GM18861 (cell line): ENCODE results near the gene SFT2D3.

Experiments
- ATAC-seq: cut with Tn5 transposase; IDR thresholded peaks from one replicate; pipeline ENCODE4 v1.9.1; 2021; ENCODE audit not compliant: unreplicated experiment

The SFT2D3 gene

DNA sequence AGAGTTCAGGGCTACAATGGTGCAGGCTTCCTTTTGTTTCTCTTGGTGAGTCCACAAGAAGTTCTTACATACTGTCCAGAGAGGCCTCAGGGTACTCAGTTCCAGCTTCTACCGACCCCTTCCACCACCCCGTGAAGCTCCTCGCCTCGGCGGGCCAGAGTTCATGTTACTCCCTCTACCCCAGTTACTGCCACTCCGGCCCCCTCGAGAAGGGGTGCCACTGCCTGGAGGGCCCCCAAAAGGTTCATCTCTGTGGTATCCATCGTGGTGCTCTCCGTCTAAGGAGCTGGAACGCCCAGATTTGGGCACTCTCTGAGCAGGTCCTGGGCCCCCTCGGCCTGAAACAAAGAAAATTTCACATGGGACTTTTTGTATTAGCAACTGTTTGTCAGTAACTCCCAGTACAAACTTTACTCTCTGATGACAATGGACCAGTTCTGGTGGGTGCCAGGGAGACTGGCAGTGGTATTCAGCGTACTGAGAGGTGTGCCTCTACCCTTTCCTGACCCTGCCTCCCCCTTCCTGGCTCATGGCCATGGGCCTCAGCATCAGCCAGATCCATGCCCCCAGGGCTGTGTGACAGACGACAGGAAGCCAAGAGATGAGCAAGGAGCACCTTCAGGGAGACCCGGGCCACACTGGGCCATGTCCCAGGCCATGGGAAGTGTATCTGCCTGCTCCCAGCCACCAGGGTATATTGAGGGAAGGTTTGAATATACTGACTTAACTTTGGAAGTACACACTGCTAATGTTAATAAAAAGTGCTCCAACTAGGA lies 5.1 kb downstream of the SFT2D3 start:
- no peak for ATAC-seq

GRCh38 chr2:127707890-127708648 lies 6.8 kb downstream of the SFT2D3 start:
- no peak for ATAC-seq

GRCh38 chr2:127709336-127709735 lies 8.0 kb downstream of the SFT2D3 start:
- ATAC-seq: no peak

DNA sequence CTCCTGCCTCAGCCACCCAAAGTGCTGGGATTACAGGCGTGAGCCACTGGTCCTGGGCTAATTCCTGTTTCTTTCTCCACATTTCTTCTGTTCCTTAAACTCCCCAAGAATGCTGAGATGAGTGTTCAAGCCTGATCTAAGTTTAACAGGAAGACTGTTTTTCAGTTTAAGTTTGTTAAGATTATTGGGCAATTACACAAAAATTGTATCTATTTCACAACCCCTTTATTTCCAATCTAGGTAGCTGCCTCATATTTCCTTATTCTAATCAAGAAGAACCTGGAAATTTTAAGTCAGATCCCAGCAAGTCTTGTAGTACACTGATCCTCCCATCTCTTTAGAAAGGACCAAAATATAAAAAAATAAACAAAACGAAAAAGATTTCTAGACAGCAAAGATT lies 11.7 kb downstream of the SFT2D3 start:
- ATAC-seq: no peak

- no peak for ATAC-seq
These were observed 12.3 kb downstream of the SFT2D3 start for GRCh38 chr2:127713562-127713961.

DNA sequence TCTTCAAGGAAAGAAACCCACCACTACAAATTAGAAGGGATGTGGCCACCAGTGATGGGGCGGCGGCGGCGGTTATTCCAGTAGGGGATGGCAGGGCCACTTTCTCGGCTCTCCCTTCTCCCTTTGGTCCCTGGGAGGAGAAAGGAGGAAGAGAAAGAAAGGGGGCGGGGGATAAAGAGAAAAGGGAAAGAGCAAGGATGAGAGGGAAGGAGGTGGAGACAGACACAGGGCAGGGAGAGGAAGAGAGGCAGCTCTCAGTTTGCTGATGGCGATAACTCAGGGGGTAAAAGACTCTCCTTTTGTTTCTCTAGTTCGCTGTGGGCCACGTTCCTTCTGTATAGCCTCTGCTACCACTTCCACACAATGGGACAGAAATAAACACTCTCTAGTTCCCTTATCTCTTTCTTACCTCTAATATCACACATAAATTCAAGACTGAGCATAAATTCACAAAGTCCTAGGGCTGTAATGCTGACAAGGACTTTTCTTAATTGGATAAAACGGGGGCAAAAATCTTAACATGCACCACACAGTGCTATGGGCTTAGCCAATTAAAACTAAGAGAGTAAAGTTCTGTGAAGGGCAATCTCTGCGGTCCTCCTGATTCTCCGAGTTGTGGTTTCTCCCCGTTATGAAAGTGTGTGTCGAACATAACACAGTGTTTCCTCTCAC lies 14.6 kb downstream of the SFT2D3 start:
- no peak for ATAC-seq

GRCh38 chr2:127718271-127718670 lies 17.0 kb downstream of the SFT2D3 start:
- ATAC-seq: no peak

DNA sequence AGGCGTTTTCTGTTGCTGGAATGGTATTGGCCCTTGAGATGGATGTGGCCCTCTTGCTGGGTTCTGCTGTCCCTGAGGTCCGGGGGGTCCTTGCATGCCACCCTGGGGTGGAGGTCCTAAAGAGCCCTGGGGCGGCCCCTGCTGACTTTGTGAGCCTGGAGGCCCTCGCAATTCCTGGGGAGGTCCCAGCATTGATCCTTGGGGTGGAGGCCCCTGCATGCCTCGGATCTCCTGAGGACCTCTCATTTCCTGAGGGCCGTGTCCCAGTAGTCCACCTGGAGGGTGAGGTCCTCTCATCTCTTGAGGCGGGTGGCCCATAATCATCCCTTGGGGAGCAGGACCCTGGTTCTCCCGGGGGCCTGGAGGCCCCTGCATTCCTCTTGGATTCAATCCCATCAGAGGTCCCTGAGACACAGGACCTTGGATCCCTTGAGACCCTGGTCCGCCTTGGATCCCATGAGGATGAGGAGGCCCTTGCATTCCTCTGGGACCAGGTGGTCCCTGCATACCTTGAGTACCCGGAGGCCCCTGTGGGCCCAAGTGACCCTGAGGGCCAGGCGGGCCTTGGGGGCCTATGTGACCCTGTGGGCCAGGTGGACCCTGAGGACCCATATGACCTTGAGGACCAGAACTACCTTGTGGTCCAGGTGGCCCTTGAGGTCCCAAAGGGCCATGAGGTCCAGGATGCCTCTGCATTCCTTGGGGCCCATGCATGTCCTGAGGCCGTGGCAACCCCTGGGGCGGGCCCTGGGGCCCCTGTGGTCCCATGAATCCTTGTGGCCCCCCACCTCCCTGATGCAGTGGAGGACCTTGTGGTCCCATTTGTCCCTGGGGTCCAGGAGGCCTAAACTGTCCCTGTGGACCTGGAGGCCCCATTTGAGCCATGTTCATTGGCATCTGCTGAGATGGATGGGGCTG lies 18.3 kb downstream of the SFT2D3 start:
- ATAC-seq: no peak

DNA sequence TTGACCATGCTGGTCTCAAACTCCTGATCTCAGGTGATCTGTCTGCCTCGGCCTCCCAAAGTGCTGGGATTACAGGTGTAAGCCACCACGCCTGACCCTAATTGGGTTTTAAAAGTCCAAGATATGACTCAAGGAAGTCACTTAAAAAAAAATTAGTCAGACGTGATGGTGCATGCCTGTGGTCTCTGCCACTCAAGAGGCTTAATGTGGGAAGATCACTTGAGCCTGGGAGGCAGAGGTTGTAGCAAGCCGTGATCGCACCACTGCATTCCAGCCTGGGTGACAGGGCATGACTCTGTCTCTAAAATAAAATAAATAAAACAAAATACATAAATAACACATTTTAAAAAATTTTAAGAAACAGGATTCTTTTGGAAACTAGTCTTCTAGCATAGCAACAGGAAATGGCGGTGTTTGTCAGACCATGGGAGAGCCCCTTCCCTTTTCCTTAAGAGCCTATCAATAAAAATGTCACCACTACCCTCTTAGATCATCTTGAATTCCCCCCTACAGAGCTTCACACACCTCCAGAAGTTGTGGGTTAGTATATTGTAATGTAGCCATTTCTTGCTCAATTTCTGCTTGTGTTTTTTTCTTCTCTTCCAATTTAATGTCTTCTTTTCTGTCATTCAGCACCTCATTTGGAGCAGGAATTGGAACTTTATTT lies 20.1 kb downstream of the SFT2D3 start:
- no peak for ATAC-seq

GRCh38 chr2:127721978-127722355 lies 20.7 kb downstream of the SFT2D3 start:
- ATAC-seq: no peak

DNA sequence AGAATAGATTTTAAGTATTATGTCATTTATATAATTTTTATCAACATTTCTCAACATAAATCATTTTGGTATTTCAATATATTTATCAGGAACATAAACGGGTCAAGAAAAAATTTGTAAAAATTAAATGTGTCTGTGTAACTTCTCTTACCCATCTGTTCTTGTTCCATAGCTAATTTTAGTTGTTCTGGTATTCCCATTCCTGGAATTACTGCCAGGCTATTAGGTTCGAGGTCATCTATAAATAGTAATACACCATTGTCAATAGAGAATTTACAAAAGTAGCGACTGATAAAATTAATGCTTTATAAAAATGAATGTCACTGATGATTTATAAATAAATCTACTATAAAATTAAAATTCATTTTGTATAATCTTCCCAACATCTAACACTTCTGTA lies 21.5 kb downstream of the SFT2D3 start:
- no peak for ATAC-seq

DNA sequence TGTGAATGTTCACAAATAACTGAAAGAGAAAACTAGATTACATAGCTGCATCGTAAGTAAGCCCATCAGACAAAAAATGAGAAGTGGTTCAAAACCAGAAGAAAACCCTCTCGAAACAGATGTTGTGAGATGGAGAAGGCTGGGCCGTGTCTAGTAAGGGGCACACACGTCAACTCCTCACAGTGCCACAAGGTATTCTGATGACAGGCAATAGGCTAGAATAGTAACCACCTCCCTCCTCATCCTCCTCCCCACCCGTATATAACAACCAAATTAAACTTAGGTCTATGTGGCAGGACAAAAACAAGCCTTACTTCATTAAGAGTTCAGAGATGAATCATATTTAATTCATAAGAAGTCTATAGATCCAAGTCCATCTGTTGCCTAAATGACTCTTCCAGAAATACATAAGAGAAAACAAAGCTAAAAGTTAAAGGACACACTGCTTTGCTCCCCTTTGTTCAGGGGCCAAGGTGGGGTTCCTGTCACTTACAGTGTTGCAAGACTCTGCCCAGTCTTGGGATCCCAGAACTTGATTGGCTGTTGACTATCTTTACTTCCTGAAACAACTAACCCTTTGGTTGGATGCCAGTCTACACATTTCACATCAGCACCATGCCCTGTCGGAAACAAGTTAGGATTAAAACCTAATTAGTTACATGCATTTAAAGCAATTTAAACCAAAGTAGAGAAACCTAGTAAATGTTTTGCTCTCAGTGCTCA lies 25.0 kb downstream of the SFT2D3 start:
- ATAC-seq: no peak

- ATAC-seq: no peak
These were observed 32.0 kb downstream of the SFT2D3 start for GRCh38 chr2:127733113-127733815.

- no peak for ATAC-seq
These were observed 32.7 kb downstream of the SFT2D3 start for GRCh38 chr2:127733816-127734537.

- no peak for ATAC-seq
These were observed 33.7 kb downstream of the SFT2D3 start for GRCh38 chr2:127735044-127735443.

DNA sequence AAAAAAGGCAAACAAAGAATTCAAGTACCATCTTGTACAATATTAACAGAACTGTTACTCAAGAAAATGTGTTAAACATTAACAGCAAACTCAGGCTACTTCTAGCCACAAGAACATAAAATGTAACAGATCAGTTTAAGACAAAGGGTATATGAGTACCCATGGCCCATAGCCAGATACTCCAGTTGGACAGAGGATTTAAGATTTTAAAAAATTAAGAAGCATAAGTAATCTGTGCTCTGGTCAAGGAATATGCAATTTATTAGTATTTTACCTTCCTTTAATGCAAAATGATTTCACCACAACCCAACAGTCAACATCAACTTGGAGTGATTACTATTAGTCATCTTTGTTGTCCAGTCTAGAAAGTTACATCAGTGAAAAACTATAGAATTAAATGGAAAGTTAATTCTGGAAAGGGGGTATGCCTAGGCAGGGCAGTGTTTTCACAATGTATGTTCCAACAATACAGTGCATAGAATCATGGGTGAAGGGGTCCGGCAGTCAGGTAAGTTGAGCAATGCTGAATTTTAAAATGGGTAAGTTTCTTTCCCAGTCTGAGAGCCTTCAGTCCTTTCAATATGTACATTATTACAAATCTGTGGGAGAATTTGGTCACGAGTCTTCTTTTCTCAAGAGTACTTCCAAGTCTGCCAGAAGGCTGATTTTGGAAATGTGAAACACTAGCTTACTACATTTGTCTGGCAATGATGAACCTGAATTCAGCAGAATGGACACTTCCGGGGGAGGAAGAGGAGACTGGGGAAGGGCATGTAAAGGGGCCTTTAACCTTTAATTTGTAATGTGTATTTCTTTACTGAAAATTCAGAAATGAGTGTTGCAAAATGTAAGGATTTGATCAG lies 34.5 kb downstream of the SFT2D3 start:
- peak; percentile 69 for ATAC-seq

DNA sequence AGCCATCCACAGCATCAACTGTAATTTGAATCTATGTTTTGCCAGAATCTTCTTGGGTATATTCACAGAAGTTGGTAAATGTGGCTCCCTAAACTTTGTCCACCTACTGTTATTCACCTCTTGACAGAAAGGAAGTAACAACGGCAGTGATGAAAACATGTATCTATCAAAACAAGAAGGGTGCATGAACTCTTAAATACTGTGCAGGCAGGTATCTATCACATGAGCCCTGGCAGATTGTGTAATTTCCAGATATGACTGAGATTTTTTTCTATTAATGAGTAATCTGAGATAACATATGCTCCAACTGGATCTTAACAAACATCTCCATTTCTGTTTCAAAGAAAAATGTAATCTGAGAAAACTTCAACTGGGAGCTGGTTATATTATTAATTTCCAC lies 36.6 kb downstream of the SFT2D3 start:
- peak; percentile 32 for ATAC-seq
